IMR-90 (cell line): ENCODE measurements around the gene FZD7. TPM values are rescaled to one million over a fixed set of nuclear protein-coding genes. Genes with fewer than 3 reads are reported as not detected.

Experiments
- ATAC-seq: fragments of 200-7000 bp; cut with Tn5 transposase; 2 replicates; pipeline ENCODE4 v1.9.1; 2020; ENCODE audit warnings: low read depth, mild to moderate bottlenecking, moderate library complexity
- BruUV-seq: library from RNA; stranded (reverse); fragments of 400-500 nt; replicated peaks from 2 replicates; lab custom pipeline; 2021; lab: Mats Ljungman, UMichigan
- CTCF ChIA-PET: fragments of 300-600 bp; formaldehyde crosslinking; extraction: SDS; loops from one replicate; lab custom pipeline; 2021; ENCODE audit warnings: antibody characterized with exemption; lab: Yijun Ruan, JAX
- POLR2A ChIA-PET: fragments of 300-600 bp; sonication (Branson Sonifier 250); formaldehyde crosslinking; loops from one replicate; lab custom pipeline; 2022; ENCODE audit warnings: antibody characterized with exemption; ENCODE audit not compliant: unreplicated experiment; lab: Charles Lee
- DNase-seq: peaks from one replicate; pipeline ENCODE4 v3.0.0; 2013
- H2AFZ ChIP-seq: replicated peaks from 2 replicates; pipeline ENCODE3; 2013; ENCODE audit warnings: low read length, mild to moderate bottlenecking; ENCODE audit not compliant: poor library complexity
- H2AK5ac ChIP-seq: 2 replicates; pipeline ENCODE4 v1.6.1; 2013; ENCODE audit warnings: low read depth, low read length, inconsistent platforms
- H2AK9ac ChIP-seq: replicated peaks from 2 replicates; pipeline ENCODE3; 2013; ENCODE audit warnings: mild to moderate bottlenecking, low read depth, low read length, moderate library complexity; ENCODE audit not compliant: poor library complexity
- H2BK120ac ChIP-seq: 2 replicates; pipeline ENCODE4 v1.6.1; 2013; ENCODE audit warnings: low read depth, low read length, inconsistent platforms
- H2BK15ac ChIP-seq: 3 replicates; pipeline ENCODE4 v1.6.1; 2013; ENCODE audit warnings: low read depth, low read length, inconsistent platforms
- H2BK20ac ChIP-seq: 2 replicates; pipeline ENCODE4 v1.6.1; 2013; ENCODE audit warnings: low read depth, mild to moderate bottlenecking, inconsistent platforms, low read length, moderate library complexity
- H2BK5ac ChIP-seq: 2 replicates; pipeline ENCODE4 v1.6.1; 2013; ENCODE audit warnings: mild to moderate bottlenecking, low read depth, low read length, inconsistent platforms; ENCODE audit not compliant: poor library complexity, severe bottlenecking
- H3K14ac ChIP-seq: replicated peaks from 2 replicates; pipeline ENCODE4 v1.6.1; 2013; ENCODE audit warnings: low read depth, low read length, inconsistent platforms
- H3K18ac ChIP-seq: 2 replicates; pipeline ENCODE4 v1.6.1; 2013; ENCODE audit warnings: low read depth, low read length, control low read depth
- H3K23ac ChIP-seq: 2 replicates; pipeline ENCODE4 v1.6.1; 2013; ENCODE audit warnings: low read depth, low read length, inconsistent platforms
- H3K27ac ChIP-seq: 2 replicates; pipeline ENCODE4 v1.5.1; 2013; ENCODE audit warnings: mild to moderate bottlenecking, control low read depth, low read length; ENCODE audit not compliant: insufficient read depth
- H3K27me3 ChIP-seq: 2 replicates; pipeline ENCODE4 v1.6.1; 2013; ENCODE audit warnings: low read length; ENCODE audit not compliant: control insufficient read depth, insufficient read depth
- H3K36me3 ChIP-seq: 2 replicates; pipeline ENCODE4 v1.6.1; 2013; ENCODE audit warnings: low read length, mixed read lengths; ENCODE audit not compliant: control insufficient read depth, insufficient read depth
- H3K4ac ChIP-seq: 2 replicates; pipeline ENCODE4 v1.6.1; 2013; ENCODE audit warnings: low read depth, low read length, inconsistent platforms
- H3K4me1 ChIP-seq: 2 replicates; pipeline ENCODE4 v1.6.1; 2013; ENCODE audit warnings: low read length, mixed read lengths; ENCODE audit not compliant: control insufficient read depth, insufficient read depth
- H3K4me2 ChIP-seq: 2 replicates; pipeline ENCODE4 v1.6.1; 2013; ENCODE audit warnings: low read depth, mild to moderate bottlenecking, control low read depth, low read length, moderate library complexity
- H3K4me3 ChIP-seq: 2 replicates; pipeline ENCODE4 v1.5.1; 2013; ENCODE audit warnings: low read depth, mild to moderate bottlenecking, control low read depth, low read length, moderate library complexity; ENCODE audit not compliant: insufficient read depth
- H3K56ac ChIP-seq: 2 replicates; pipeline ENCODE4 v1.6.1; 2013; ENCODE audit warnings: low read length, inconsistent platforms; ENCODE audit not compliant: insufficient read depth; ENCODE audit errors: extremely low read depth
- H3K79me1 ChIP-seq, 2 experiments: 2 replicates each; pipeline ENCODE4 v1.6.1; 2013; ENCODE audit warnings: low read length in 2 of 2, inconsistent platforms in 1 of 2, low read depth in 1 of 2
- H3K9ac ChIP-seq: 2 replicates; pipeline ENCODE4 v1.6.1; 2013; ENCODE audit warnings: low read depth, low read length, control low read depth
- H3K9me1 ChIP-seq: 2 replicates; pipeline ENCODE4 v1.6.1; 2013; ENCODE audit warnings: low read length, inconsistent platforms; ENCODE audit not compliant: insufficient read depth
- H3K9me3 ChIP-seq: 2 replicates; pipeline ENCODE4 v1.6.1; 2013; ENCODE audit warnings: low read length; ENCODE audit not compliant: control insufficient read depth, insufficient read depth
- H4K20me1 ChIP-seq: 2 replicates; pipeline ENCODE4 v1.6.1; 2013; ENCODE audit warnings: low read length, inconsistent platforms; ENCODE audit not compliant: insufficient read depth
- H4K5ac ChIP-seq: 2 replicates; pipeline ENCODE4 v1.6.1; 2013; ENCODE audit warnings: mild to moderate bottlenecking, low read depth, low read length, control low read depth
- H4K8ac ChIP-seq, 2 experiments: 2 replicates each; pipeline ENCODE4 v1.6.1; 2013; ENCODE audit warnings: low read depth in 2 of 2, low read length in 2 of 2, control low read depth in 1 of 2, inconsistent platforms in 1 of 2
- H4K91ac ChIP-seq: 2 replicates; pipeline ENCODE4 v1.6.1; 2013; ENCODE audit warnings: low read depth, low read length, inconsistent platforms; ENCODE audit not compliant: insufficient read depth
- CEBPB ChIP-seq: IDR thresholded peaks from 2 replicates; pipeline ENCODE4 v1.6.1; 2012; ENCODE audit warnings: low read depth, low read length, improper control_type of control experiment
- ELK1 ChIP-seq: fragments of 150-350 bp; IDR thresholded peaks from 2 replicates; pipeline ENCODE4 v1.6.1; 2016; ENCODE audit warnings: low read depth, mild to moderate bottlenecking, low read length, moderate library complexity, borderline replicate concordance
- WGBS, 2 experiments: methylation state at CpG; one replicate each; pipeline versions ENCODE4 v1.1.5 to v1.1.7; 2013; ENCODE audit warnings: missing lambda C conversion rate in 2 of 2; ENCODE audit not compliant: insufficient read length in 1 of 2; ENCODE audit errors: extremely low coverage in 2 of 2; 5-methylcytosine and 5-hydroxymethylcytosine counted together
- dilution Hi-C: fragments of 300-500 bp; cut with HindIII; formaldehyde crosslinking; loops from one replicate; pipeline ENCODE4 v1.14.3; 2018; ENCODE audit warnings: low sequenced_read_pairs; ENCODE audit not compliant: unreplicated experiment
- in situ Hi-C: fragments of 300-500 bp; cut with MboI; formaldehyde crosslinking; loops from 3 replicates; pipeline ENCODE4 v1.14.3; 2019; ENCODE audit warnings: low sequenced_read_pairs, inconsistent platforms, mixed read lengths
- intact Hi-C: fragments of 100-400 bp; cut with micrococcal nuclease; formaldehyde crosslinking; loops from 2 replicates; pipeline ENCODE4 v1.10.0; 2022
- polyA plus RNA-seq, 3 experiments: library from polyadenylated mRNA; depleted of rRNA; stranded (reverse); fragments of >200 nt; gene quantifications; 2 replicates each; pipeline ENCODE4 v1.2.3, GENCODE V29; 2012; ENCODE audit warnings: low replicate concordance in 1 of 3
- total RNA-seq: library from RNA; depleted of rRNA; stranded (reverse); fragments of >200 nt; gene quantifications from 2 replicates; pipeline ENCODE4 v1.2.3, GENCODE V29; 2012

Gene FZD7
- total and polyA plus RNA-seq, 2 of the 4 experiments (the other 2 are of a cell fraction): 62.4 to 90.9 TPM

- H2AK9ac ChIP-seq: no peak overlapping the region
- no peak overlapping the region for H2AFZ ChIP-seq
- ATAC-seq: no peak
- peak; percentile 48; the same call in 1 of the 2 replicates for TF ChIP-seq CEBPB
- TF ChIP-seq ELK1: no peak
- H3K9me1 ChIP-seq: peaks cover 5% of the 10 kb centered on the region; the same call in 1 of the 2 replicates
- H3K4me1 ChIP-seq: peaks cover 6% of the 10 kb centered on the region
- H3K18ac ChIP-seq: peak overlapping the region; percentile 35; the same call in 1 of the 2 replicates
- peak overlapping the region in 1 of 2 experiments; percentile 62; a peak in 2 of 4 replicates for H4K8ac ChIP-seq
- peak overlapping the region; percentile 42; the same call in 1 of the 2 replicates for H3K4me2 ChIP-seq
- intact Hi-C loops: loop anchor here (5.0 to 10.0 kb wide), 2 partner anchors 58 to 344 kb away; partner anchors contain the start of gene BMPR2
- 0 out of 2 replicates have a peak overlapping the region, but pooled peaks have one; percentile 65 for H2BK120ac ChIP-seq
- H3K79me1 ChIP-seq: peaks cover 0 to 23% of the 10 kb centered on the region in 2 experiments; a peak in 3 of 4 replicates
- no peaks in the 10 kb centered on the region for H3K27me3 ChIP-seq
- no peak overlapping the region for H3K56ac ChIP-seq
- H3K9ac ChIP-seq: peak overlapping the region; percentile 98; the same call in 1 of the 2 replicates
- DNase-seq: peak; percentile 92
- peak overlapping the region; percentile 96 for H2BK5ac ChIP-seq
- ChIA-PET CTCF (interaction anchor here (1.1 to 1.6 kb wide), 2 partner anchors 12 to 171 kb away, joined by 3 to 4 read pairs; no protein-coding TSS in a partner anchor), POLR2A (no interaction called here)
- no peak overlapping the region for H3K4me3 ChIP-seq
- dilution Hi-C loops: no loop called here
- no peak overlapping the region for H2AK5ac ChIP-seq
- peaks cover 9% of the 10 kb centered on the region; the same call in 1 of the 2 replicates for H3K36me3 ChIP-seq
- H2BK15ac ChIP-seq: peak overlapping the region; percentile 20; the same call in 2 of the 3 replicates
- H3K23ac ChIP-seq: peak overlapping the region; percentile 90; the same call in 1 of the 2 replicates
- H4K5ac ChIP-seq: peak overlapping the region; percentile 34; the same call in 1 of the 2 replicates
- H2BK20ac ChIP-seq: no peak overlapping the region
- H3K27ac ChIP-seq: no peak overlapping the region; the same call in 1 of the 2 replicates
- peak overlapping the region; percentile 51; the same call in 1 of the 2 replicates for H3K4ac ChIP-seq
- in situ Hi-C loops: no loop called here
- no TSS peak for BruUV-seq
- no peak overlapping the region for H3K14ac ChIP-seq
- peaks cover 13% of the 10 kb centered on the region for H4K20me1 ChIP-seq
- 3% methylated on average over 3 of the region's 4 CpGs; no CpG with 5 or more reads in 1 of the 2 experiments for WGBS, 2 experiments
- H4K91ac ChIP-seq: no peak overlapping the region
- no peaks in the 10 kb centered on the region for H3K9me3 ChIP-seq
Measured at GRCh38 chr2:202030691-202031090, 3.0 kb upstream of the FZD7 start.
